Effector memory CD4-positive, alpha-beta T cell (primary cell): ENCODE measurements around the gene KDM1A.

Experiments
- DNase-seq, 3 donors: peaks; one replicate each; pipeline ENCODE4 v3.0.0-alpha.2; 2020
- H3K27ac ChIP-seq: 2 replicates; pipeline ENCODE4 v1.7.0; 2013; ENCODE audit warnings: mild to moderate bottlenecking, low read length, moderate library complexity; ENCODE audit not compliant: insufficient read depth, poor library complexity, severe bottlenecking
- H3K27me3 ChIP-seq: replicated peaks from 2 replicates; pipeline ENCODE4 v1.7.0; 2013; ENCODE audit warnings: mild to moderate bottlenecking, low read length; ENCODE audit not compliant: insufficient read depth, control insufficient read depth, poor library complexity, severe bottlenecking
- H3K36me3 ChIP-seq: 2 replicates; pipeline ENCODE4 v1.7.0; 2013; ENCODE audit warnings: mild to moderate bottlenecking, low read length, moderate library complexity; ENCODE audit not compliant: control insufficient read depth, insufficient read depth
- H3K4me1 ChIP-seq: 2 replicates; pipeline ENCODE4 v1.7.0; 2013; ENCODE audit warnings: low read length, mild to moderate bottlenecking; ENCODE audit not compliant: control insufficient read depth, insufficient read depth, poor library complexity, severe bottlenecking
- H3K4me3 ChIP-seq: 2 replicates; pipeline ENCODE4 v1.7.0; 2013; ENCODE audit warnings: low read length, low read depth, mild to moderate bottlenecking; ENCODE audit not compliant: insufficient read depth, poor library complexity, severe bottlenecking
- H3K9me3 ChIP-seq: 2 replicates; pipeline ENCODE4 v1.7.0; 2013; ENCODE audit warnings: mild to moderate bottlenecking, low read length, moderate library complexity; ENCODE audit not compliant: control insufficient read depth

Gene KDM1A

GRCh38 chr1:23101101-23101827 lies 82.0 kb downstream of the KDM1A start:
- H3K4me3 ChIP-seq: no peak overlapping the region
- peaks cover 28% of the 10 kb centered on the region for H3K4me1 ChIP-seq
- H3K9me3 ChIP-seq: no peaks in the 10 kb centered on the region
- DNase-seq: no peak
- peak overlapping the region; percentile 46 for H3K27ac ChIP-seq
- H3K27me3 ChIP-seq: no peaks in the 10 kb centered on the region
- no peaks in the 10 kb centered on the region for H3K36me3 ChIP-seq

- Histone ChIP-seq H3K36me3 (no peaks in the 10 kb centered on the region), H3K4me1 (peaks cover 28% of the 10 kb centered on the region), H3K27ac (no peak overlapping the region), H3K27me3 (no peaks in the 10 kb centered on the region), H3K4me3 (no peak overlapping the region), H3K9me3 (no peaks in the 10 kb centered on the region)
- DNase-seq: no peak
These were observed 82.6 kb downstream of the KDM1A start for GRCh38 chr1:23101887-23102286.

GRCh38 chr1:23102289-23102688 lies 83.0 kb downstream of the KDM1A start:
- H3K4me3 ChIP-seq: no peak overlapping the region

GRCh38 chr1:23103001-23103889 lies 84.0 kb downstream of the KDM1A start:
- H3K27me3 ChIP-seq: no peaks in the 10 kb centered on the region
- DNase-seq: no peak
- H3K4me1 ChIP-seq: peaks cover 28% of the 10 kb centered on the region
- no peaks in the 10 kb centered on the region for H3K9me3 ChIP-seq
- H3K27ac ChIP-seq: peak overlapping the region; percentile 35
- no peak overlapping the region for H3K4me3 ChIP-seq
- H3K36me3 ChIP-seq: peaks cover 3% of the 10 kb centered on the region

More at GRCh38 chr1:23102289-23102688, 83.0 kb downstream of the KDM1A start:
- no peak for DNase-seq
- H3K4me1 ChIP-seq: peaks cover 28% of the 10 kb centered on the region
- no peaks in the 10 kb centered on the region for H3K36me3 ChIP-seq
- no peaks in the 10 kb centered on the region for H3K27me3 ChIP-seq
- no peaks in the 10 kb centered on the region for H3K9me3 ChIP-seq
- peak overlapping the region; percentile 35 for H3K27ac ChIP-seq

GRCh38 chr1:23108918-23109533 lies 89.8 kb downstream of the KDM1A start:
- Histone ChIP-seq H3K36me3 (peaks cover 3% of the 10 kb centered on the region), H3K27me3 (no peaks in the 10 kb centered on the region), H3K9me3 (no peaks in the 10 kb centered on the region), H3K27ac (no peak overlapping the region), H3K4me3 (no peak overlapping the region), H3K4me1 (peaks cover 3% of the 10 kb centered on the region)
- peak in 1 of 3 donors; percentile 8 for DNase-seq

GRCh38 chr1:23110391-23110790 lies 91.1 kb downstream of the KDM1A start:
- Histone ChIP-seq H3K36me3 (peaks cover 3% of the 10 kb centered on the region), H3K27me3 (no peaks in the 10 kb centered on the region), H3K9me3 (no peaks in the 10 kb centered on the region), H3K4me3 (no peak overlapping the region), H3K27ac (no peak overlapping the region), H3K4me1 (peaks cover 3% of the 10 kb centered on the region)
- no peak for DNase-seq

GRCh38 chr1:23111600-23112535 lies 92.6 kb downstream of the KDM1A start:
- DNase-seq: no peak
- H3K27ac ChIP-seq: peak overlapping the region; percentile 2

GRCh38 chr1:23114424-23115079 lies 95.3 kb downstream of the KDM1A start:
- Histone ChIP-seq H3K27ac (no peak overlapping the region), H3K4me3 (no peak overlapping the region), H3K9me3 (no peaks in the 10 kb centered on the region), H3K4me1 (peaks cover 10% of the 10 kb centered on the region), H3K36me3 (no peaks in the 10 kb centered on the region), H3K27me3 (no peaks in the 10 kb centered on the region)
- DNase-seq: no peak

More at GRCh38 chr1:23111600-23112535, 92.6 kb downstream of the KDM1A start:
- Histone ChIP-seq H3K4me3 (no peak overlapping the region), H3K4me1 (peaks cover 3% of the 10 kb centered on the region), H3K9me3 (no peaks in the 10 kb centered on the region), H3K27me3 (no peaks in the 10 kb centered on the region), H3K36me3 (peaks cover 3% of the 10 kb centered on the region)
